AG10803 (cell line): ENCODE measurements around the gene SLC18A2.

ENCODE experiments used
- DNase-seq: peaks from one replicate; pipeline ENCODE4 v3.0.0; 2010; ENCODE audit warnings: low read depth
- H3K4me3 ChIP-seq: 2 replicates; pipeline ENCODE4 v1.5.1; 2011; ENCODE audit warnings: mild to moderate bottlenecking, low read length, control low read depth
- CTCF ChIP-seq: conservative IDR thresholded peaks from 2 replicates; pipeline ENCODE4 v1.5.1; 2011; ENCODE audit warnings: mild to moderate bottlenecking, low read length, control low read depth, inconsistent platforms

The SLC18A2 gene

DNA sequence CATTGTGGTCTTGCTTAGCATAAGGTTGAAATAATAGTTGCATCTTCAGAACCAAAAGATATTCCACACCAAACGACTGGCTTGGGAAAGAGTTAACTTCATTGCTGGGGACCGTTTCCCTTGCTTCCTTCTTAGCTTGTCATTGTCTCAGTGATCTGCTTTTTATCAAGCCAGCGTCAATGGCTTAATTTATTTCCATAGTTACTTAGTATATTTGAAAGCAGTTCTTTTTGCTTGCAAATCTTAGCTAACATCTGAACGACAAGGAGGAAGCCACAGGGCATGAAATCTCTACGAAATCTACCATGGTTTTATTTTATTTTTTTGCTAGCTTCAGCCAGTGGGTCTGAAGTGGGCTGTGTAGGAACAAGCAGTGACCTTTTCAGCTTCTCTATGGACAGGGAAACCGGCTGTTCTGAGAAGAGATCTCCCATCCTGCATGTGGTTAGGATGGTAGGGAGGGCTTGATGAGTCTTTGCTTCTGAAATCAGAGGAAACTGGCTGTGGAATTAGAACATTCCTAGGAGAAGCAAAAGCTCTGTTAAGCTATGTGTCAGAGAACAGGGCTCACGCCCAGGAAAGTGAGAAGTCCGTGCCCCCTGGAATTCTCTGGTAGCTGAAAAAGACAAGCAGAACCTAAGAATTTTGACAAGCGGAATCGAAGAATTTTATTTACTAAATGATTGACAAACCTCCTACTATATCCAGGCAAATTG is 8.0 kb downstream of the SLC18A2 start:
- no peak for TF ChIP-seq CTCF
- DNase-seq = peak; percentile 60
- H3K4me3 ChIP-seq = no peak overlapping the region

- no peak for TF ChIP-seq CTCF
- no peak overlapping the region for H3K4me3 ChIP-seq
- DNase-seq = no peak
Observed at GRCh38 chr10:117249493-117250093, 8.7 kb downstream of the SLC18A2 start.

GRCh38 chr10:117250411-117250810 is 9.5 kb downstream of the SLC18A2 start:
- DNase-seq = no peak
- H3K4me3 ChIP-seq = no peak overlapping the region
- no peak for TF ChIP-seq CTCF

DNA sequence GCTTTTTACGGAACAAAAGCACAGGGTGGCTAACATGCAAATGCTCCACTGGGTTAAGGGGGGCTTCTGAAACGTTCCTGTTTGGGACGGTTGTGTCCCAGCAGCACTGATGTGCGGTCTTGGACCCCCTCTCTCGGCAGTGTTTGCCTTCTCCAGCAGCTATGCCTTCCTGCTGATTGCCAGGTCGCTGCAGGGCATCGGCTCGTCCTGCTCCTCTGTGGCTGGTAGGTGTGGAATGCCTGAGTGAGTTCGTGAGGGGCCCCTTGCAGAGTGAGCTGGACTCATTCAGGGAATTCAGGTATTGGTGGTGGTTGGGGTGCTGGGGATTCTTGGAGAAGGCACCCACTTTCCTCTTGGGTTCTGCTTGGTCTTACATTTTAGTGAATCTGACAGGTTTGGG is 13.0 kb downstream of the SLC18A2 start:
- DNase-seq = no peak
- no peak for TF ChIP-seq CTCF
- H3K4me3 ChIP-seq = no peak overlapping the region

DNA sequence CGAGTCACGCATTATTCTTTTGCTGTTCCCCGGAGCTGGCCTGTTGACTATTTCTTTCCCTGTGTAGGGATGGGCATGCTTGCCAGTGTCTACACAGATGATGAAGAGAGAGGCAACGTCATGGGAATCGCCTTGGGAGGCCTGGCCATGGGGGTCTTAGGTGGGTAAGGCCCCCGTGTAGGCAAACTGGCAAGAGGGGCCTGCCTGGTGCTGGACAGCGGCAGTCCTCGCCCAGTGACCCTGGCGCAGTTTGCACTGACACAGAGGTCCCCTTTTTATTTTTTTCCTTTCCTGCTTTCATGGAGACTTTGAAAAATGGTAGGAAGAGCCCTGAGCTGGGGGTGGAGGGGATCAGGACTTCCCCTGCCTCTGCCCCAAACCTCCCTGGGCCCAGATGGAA is 13.4 kb downstream of the SLC18A2 start:
- no peak for DNase-seq
- H3K4me3 ChIP-seq = no peak overlapping the region
- no peak for TF ChIP-seq CTCF

- DNase-seq = no peak
- H3K4me3 ChIP-seq = no peak overlapping the region
- no peak for TF ChIP-seq CTCF
Observed at GRCh38 chr10:117254774-117255735, 14.1 kb downstream of the SLC18A2 start.
